HUES6 (cell line): ENCODE results near the gene AGAP2.
"Not testable (repeated sequence)": the region's sequence is repeated elsewhere in the genome, so short reads cannot be mapped to it uniquely, and the experiment has no call there.

ENCODE experiments used
- H3K27ac ChIP-seq: 2 replicates; pipeline ENCODE4 v1.7.0; 2013; ENCODE audit warnings: low read depth, mild to moderate bottlenecking, low read length, inconsistent platforms
- H3K27me3 ChIP-seq: 2 replicates; pipeline ENCODE4 v1.6.1; 2013; ENCODE audit warnings: low read length; ENCODE audit not compliant: control insufficient read depth, insufficient read depth
- H3K36me3 ChIP-seq: 2 replicates; pipeline ENCODE4 v1.6.1; 2013; ENCODE audit warnings: low read length; ENCODE audit not compliant: control insufficient read depth, insufficient read depth
- H3K4me1 ChIP-seq: 2 replicates; pipeline ENCODE4 v1.6.1; 2013; ENCODE audit warnings: low read length; ENCODE audit not compliant: control insufficient read depth, insufficient read depth
- H3K4me3 ChIP-seq: 2 replicates; pipeline ENCODE4 v1.5.1; 2013; ENCODE audit warnings: low read depth, low read length
- H3K9ac ChIP-seq: one replicate; pipeline ENCODE4 v1.6.1; 2013; ENCODE audit warnings: mild to moderate bottlenecking, low read length
- H3K9me3 ChIP-seq: 2 replicates; pipeline ENCODE4 v1.6.1; 2013; ENCODE audit warnings: low read depth, low read length; ENCODE audit not compliant: control insufficient read depth, insufficient read depth

Gene AGAP2

DNA sequence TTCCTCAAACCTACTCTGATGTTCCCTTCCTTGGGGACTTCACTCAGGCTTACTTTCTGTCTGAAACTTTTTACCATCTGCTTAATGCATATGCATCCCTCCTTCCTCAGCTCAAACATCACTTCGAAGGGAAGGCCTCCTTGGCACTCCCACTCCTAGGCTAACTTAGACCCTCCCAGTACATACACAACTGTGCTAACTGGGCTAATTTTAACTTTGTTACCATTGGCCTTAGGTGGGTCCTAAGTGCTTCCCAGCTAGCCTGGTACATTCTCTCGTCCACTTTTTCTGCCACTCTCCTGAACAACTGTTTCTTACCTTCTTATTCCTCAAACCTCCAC is 37.7 kb upstream of the AGAP2 start:
- Histone ChIP-seq H3K9ac (no peak overlapping the region), H3K27ac (no peak overlapping the region), H3K9me3 (no peaks in the 10 kb centered on the region), H3K4me1 (no peaks in the 10 kb centered on the region), H3K4me3 (no peak overlapping the region), H3K36me3 (no peaks in the 10 kb centered on the region), H3K27me3 (no peaks in the 10 kb centered on the region)

DNA sequence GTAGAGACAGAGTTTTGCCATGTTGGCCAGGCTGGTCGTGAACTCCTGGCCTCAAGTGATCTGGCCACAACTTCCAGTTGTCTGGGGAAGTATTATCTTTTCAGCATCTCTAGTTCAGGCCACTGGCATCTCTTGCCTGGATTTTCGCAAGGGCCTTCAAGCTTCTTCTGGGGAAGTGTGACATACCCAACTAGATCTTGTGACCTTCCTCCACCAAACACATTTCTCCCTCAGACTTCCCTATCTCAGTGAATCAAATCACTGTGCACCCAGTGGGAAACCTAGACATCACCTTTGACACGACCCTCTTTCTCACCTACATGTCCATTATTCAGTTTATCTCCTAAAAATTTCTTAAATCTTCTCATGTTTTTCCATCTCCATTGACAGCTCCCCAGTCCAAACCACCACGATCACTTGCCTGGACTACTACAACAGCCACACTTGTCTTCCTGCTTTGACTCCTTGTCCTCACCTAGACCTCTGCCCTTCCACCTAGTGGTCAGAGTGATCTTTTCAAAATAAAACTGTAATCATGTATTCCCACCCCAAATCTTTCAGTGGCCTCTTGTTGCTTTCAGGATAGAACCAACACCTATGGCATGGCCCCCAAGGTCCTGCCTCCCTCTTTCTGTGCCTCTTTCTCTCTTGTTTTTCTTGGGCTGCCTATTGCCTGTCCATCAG is 37.2 kb upstream of the AGAP2 start:
- Histone ChIP-seq H3K27me3 (no peaks in the 10 kb centered on the region), H3K4me3 (no peak overlapping the region), H3K4me1 (no peaks in the 10 kb centered on the region), H3K9ac (no peak overlapping the region), H3K9me3 (no peaks in the 10 kb centered on the region), H3K27ac (no peak overlapping the region), H3K36me3 (peaks cover 3% of the 10 kb centered on the region)

DNA sequence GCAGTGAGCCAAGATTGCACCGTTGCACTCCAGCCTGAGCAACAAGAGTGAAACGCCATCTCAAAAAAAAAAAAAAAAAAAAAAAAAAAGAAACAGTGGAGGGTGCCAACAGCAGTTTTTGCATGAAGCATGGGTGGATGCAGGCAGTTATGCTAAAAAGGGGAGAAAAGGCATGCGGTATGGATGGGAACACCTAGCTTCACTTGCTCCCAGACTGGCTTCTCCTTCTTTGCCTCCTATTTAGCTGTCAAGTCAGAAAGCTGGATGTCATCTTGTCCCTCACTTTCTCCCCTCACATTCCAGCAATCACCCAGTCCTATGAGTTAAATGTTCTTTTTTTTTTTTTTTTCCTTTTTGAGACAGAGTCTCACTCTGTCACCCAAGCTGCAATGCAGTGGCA is 36.5 kb upstream of the AGAP2 start:
- Histone ChIP-seq H3K27me3 (no peaks in the 10 kb centered on the region), H3K36me3 (peaks cover 9% of the 10 kb centered on the region), H3K9me3 (no peaks in the 10 kb centered on the region), H3K9ac (no peak overlapping the region), H3K27ac (no peak overlapping the region), H3K4me3 (no peak overlapping the region), H3K4me1 (no peaks in the 10 kb centered on the region)

DNA sequence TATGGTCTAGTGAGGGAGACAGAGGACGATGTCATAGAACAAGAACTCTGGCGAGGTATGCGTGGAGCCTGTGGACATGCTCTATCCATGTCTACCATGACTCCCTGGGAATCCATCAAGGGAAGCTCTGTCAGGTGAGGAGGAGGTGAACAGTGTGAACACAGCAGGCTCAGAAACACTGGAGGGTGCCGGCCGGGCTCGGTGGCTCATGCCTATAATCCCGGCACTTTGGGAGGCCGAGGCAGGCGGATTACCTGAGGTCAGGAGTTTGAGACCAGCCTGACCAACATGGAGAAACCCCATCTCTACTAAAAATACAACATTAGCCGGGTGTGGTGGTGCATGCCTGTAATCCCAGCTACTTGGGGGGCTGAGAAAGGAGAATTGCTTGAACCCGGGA is 36.1 kb upstream of the AGAP2 start:
- not testable (repeated sequence) for H3K4me1 ChIP-seq, H3K4me3 ChIP-seq, H3K27ac ChIP-seq, H3K9me3 ChIP-seq, H3K9ac ChIP-seq, H3K27me3 ChIP-seq
- H3K36me3 ChIP-seq, result peaks cover 14% of the 10 kb centered on the region

- H3K9me3 ChIP-seq, result no peaks in the 10 kb centered on the region
- peak within 1 kb of the TSS; percentile 79 for H3K4me3 ChIP-seq
- peak within 1 kb of the TSS; percentile 91 for H3K27ac ChIP-seq
- no peaks in the 10 kb centered on the region for H3K4me1 ChIP-seq
- peaks cover 28% of the 10 kb centered on the region for H3K36me3 ChIP-seq
- peak within 1 kb of the TSS; percentile 97 for H3K9ac ChIP-seq
- no peaks in the 10 kb centered on the region for H3K27me3 ChIP-seq
Observed at GRCh38 chr12:57772429-57773322, 34.1 kb upstream of the AGAP2 start, which contains the start of gene EEF1AKMT3. Gene EEF1AKMT3 (plus strand): TSS chr12:57772614. CDS start chr12:57772725, 111 bp downstream.

GRCh38 chr12:57771873-57772428 is 33.4 kb upstream of the AGAP2 start, which contains the start of gene METTL1:
Gene METTL1 (minus strand): TSS chr12:57772105. CDS start chr12:57772083, 22 bp downstream.
- H3K27me3 ChIP-seq, result peaks cover 7% of the 10 kb centered on the region
- peaks cover 28% of the 10 kb centered on the region for H3K36me3 ChIP-seq
- peaks cover 6% of the 10 kb centered on the region for H3K4me1 ChIP-seq
- no peaks in the 10 kb centered on the region for H3K9me3 ChIP-seq
- peak within 1 kb of the TSS; percentile 91 for H3K27ac ChIP-seq
- peak within 1 kb of the TSS; percentile 79 for H3K4me3 ChIP-seq
- H3K9ac ChIP-seq, result peak within 1 kb of the TSS; percentile 97

DNA sequence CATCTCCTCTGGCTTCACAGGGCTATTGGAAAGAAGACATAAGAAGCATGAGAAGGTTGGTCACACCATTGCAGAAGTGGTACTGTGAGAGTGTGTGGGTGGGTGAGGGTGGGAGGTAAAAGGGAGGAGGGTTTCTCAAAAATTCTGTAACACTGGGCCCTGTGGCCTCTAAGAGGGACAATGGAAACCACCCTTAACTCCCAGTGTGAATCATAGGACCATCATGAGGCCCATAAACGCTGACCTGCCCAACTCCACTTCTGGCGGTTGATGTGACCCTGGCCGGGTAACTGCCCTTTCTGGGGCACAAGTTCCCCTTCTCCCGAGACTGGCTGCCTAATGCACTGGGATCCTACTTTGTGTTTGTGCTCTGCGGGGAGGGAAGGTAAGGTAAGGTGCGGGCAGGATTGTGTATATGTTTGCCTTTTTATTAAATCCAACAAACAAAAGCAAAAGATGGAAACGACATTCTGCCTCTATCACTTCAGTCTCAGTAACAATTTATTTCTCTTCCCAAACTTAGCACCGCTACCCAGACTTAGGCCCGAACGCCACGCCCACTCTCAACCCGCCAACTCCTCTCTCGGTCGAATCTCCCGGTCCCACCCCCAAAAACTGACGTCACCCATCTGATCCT is 32.8 kb upstream of the AGAP2 start:
- H3K4me1 ChIP-seq, result peaks cover 12% of the 10 kb centered on the region
- H3K4me3 ChIP-seq, result peak overlapping the region; percentile 79
- peaks cover 13% of the 10 kb centered on the region for H3K27me3 ChIP-seq
- peak overlapping the region; percentile 97 for H3K9ac ChIP-seq
- no peaks in the 10 kb centered on the region for H3K9me3 ChIP-seq
- peaks cover 28% of the 10 kb centered on the region for H3K36me3 ChIP-seq
- H3K27ac ChIP-seq, result peak overlapping the region; percentile 91

DNA sequence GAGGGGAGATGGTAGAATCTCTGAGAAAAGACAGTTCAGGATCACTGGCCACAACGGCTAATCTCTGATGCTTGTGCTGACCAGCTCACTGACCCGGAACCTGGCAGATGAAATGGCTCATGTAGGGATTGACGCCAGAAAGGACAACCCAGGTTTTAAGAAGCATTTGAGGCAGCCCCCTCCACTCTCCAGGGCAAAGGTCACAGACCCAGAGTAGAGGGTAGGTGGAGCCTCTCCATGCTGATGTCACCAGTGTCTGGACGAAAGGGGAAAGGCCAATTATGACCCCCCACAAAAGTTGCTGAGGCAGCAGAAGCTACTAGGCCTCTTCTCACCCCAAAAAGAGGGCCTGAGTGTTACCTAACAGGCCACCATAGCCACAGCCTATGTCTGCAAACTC is 32.2 kb upstream of the AGAP2 start:
- H3K9ac ChIP-seq, result no peak overlapping the region
- no peak overlapping the region for H3K27ac ChIP-seq
- H3K4me1 ChIP-seq, result peaks cover 17% of the 10 kb centered on the region
- H3K27me3 ChIP-seq, result peaks cover 19% of the 10 kb centered on the region
- 0 out of 2 replicates have a peak overlapping the region, but pooled peaks have one; percentile 79 for H3K4me3 ChIP-seq
- peaks cover 28% of the 10 kb centered on the region for H3K36me3 ChIP-seq
- no peaks in the 10 kb centered on the region for H3K9me3 ChIP-seq

- H3K9me3 ChIP-seq, result no peaks in the 10 kb centered on the region
- peaks cover 30% of the 10 kb centered on the region for H3K27me3 ChIP-seq
- H3K4me1 ChIP-seq, result peaks cover 20% of the 10 kb centered on the region
- H3K27ac ChIP-seq, result no peak overlapping the region
- peaks cover 28% of the 10 kb centered on the region for H3K36me3 ChIP-seq
- no peak overlapping the region for H3K9ac ChIP-seq
- no peak overlapping the region for H3K4me3 ChIP-seq
Observed at GRCh38 chr12:57769594-57769993, 31.1 kb upstream of the AGAP2 start.

- Histone ChIP-seq H3K27ac (no peak overlapping the region), H3K4me3 (no peak overlapping the region), H3K27me3 (peaks cover 48% of the 10 kb centered on the region), H3K9me3 (no peaks in the 10 kb centered on the region), H3K9ac (no peak overlapping the region), H3K4me1 (peaks cover 23% of the 10 kb centered on the region), H3K36me3 (peaks cover 28% of the 10 kb centered on the region)
Observed at GRCh38 chr12:57767876-57768275, 29.3 kb upstream of the AGAP2 start.
